HepG2 (cell line): ENCODE results near the gene GDPD1. TPM values are rescaled to one million over a fixed set of nuclear protein-coding genes. Genes with fewer than 3 reads are reported as not detected.

Source experiments
- ATAC-seq: fragments of 200-7000 bp; cut with Tn5 transposase; 3 replicates; pipeline ENCODE4 v1.9.1; 2020; ENCODE audit warnings: mild to moderate bottlenecking, moderate library complexity
- BruUV-seq: library from RNA; stranded (reverse); fragments of 400-500 nt; replicated peaks from 2 replicates; lab custom pipeline; 2021; lab: Mats Ljungman, UMichigan
- CTCF ChIA-PET: fragments of 300-600 bp; formaldehyde crosslinking; extraction: SDS; loops from one replicate; lab custom pipeline; 2021; ENCODE audit warnings: low total read pairs, inconsistent platforms, low intra/inter-chr PET ratio; lab: Yijun Ruan, JAX
- POLR2A ChIA-PET: fragments of 350-600 bp; sonication (Branson Sonifier 250); formaldehyde crosslinking; loops from one replicate; lab custom pipeline; 2020; ENCODE audit warnings: antibody characterized with exemption, inconsistent platforms; lab: Yijun Ruan, JAX
- DNase-seq: peaks from one replicate; pipeline ENCODE4 v3.0.0-alpha.2; 2015; ENCODE audit warnings: low spot score
- FAIRE-seq: peaks from 3 replicates; lab custom pipeline; 2011; peaks lifted over from hg19 to GRCh38; lab: Jason Lieb, UNC
- H2AFZ ChIP-seq: one replicate; pipeline ENCODE4 v1.6.1; 2011; ENCODE audit warnings: low read length, inconsistent platforms
- H3K27ac ChIP-seq: fragments of 300-600 bp; 3 replicates; pipeline ENCODE4 v1.8.0; 2011; ENCODE audit warnings: mixed run types, mild to moderate bottlenecking, mixed read lengths, low read length, inconsistent platforms; ENCODE audit not compliant: insufficient read depth; ENCODE audit errors: extremely low read length
- H3K27me3 ChIP-seq, 2 experiments: fragments of 200-600 bp in 1 of 2; 2 replicates in 1 of 2; 3 replicates in 1 of 2; pipeline versions ENCODE4 v1.6.0 to v1.8.0; 2011; ENCODE audit warnings: low read length in 2 of 2, mild to moderate bottlenecking in 2 of 2, moderate library complexity in 2 of 2, inconsistent platforms in 1 of 2; ENCODE audit not compliant: insufficient read depth in 2 of 2, control insufficient read depth in 1 of 2
- H3K36me3 ChIP-seq, 2 experiments: fragments of 200-600 bp in 1 of 2; replicated peaks in 1 of 2; 2 replicates in 1 of 2; 3 replicates in 1 of 2; pipeline versions ENCODE4 v1.5.1 to v1.8.0; 2011; ENCODE audit warnings: low read length in 2 of 2, inconsistent platforms in 1 of 2; ENCODE audit not compliant: insufficient read depth in 2 of 2, control insufficient read depth in 1 of 2
- H3K4me1 ChIP-seq: 2 replicates; pipeline ENCODE4 v1.5.1; 2012; ENCODE audit warnings: low read length, inconsistent platforms; ENCODE audit not compliant: insufficient read depth
- H3K4me2 ChIP-seq: 2 replicates; pipeline ENCODE4 v1.6.0; 2011; ENCODE audit warnings: low read depth, low read length, inconsistent platforms
- H3K4me3 ChIP-seq, 3 experiments: fragments of 200-600 bp in 1 of 3; sonication (generic), shearing (Covaris generic) in 1 of 3; replicated peaks in 1 of 3; 2 replicates each; pipeline ENCODE4 v1.5.1; 2011 to 2016; ENCODE audit warnings: low read length in 3 of 3, inconsistent platforms in 2 of 3, low read depth in 2 of 3, mild to moderate bottlenecking in 2 of 3, control low read depth in 1 of 3, mixed read lengths in 1 of 3; ENCODE audit not compliant: insufficient read depth in 1 of 3
- H3K79me2 ChIP-seq: one replicate; pipeline ENCODE4 v1.6.1; 2011; ENCODE audit warnings: low read length, inconsistent platforms; ENCODE audit not compliant: insufficient read depth
- H3K9ac ChIP-seq: 2 replicates; pipeline ENCODE4 v1.6.0; 2011; ENCODE audit warnings: mild to moderate bottlenecking, low read depth, low read length, inconsistent platforms; ENCODE audit not compliant: insufficient read depth
- H3K9me3 ChIP-seq: 2 replicates; pipeline ENCODE4 v1.5.1; 2012; ENCODE audit warnings: mild to moderate bottlenecking, low read length
- H4K20me1 ChIP-seq: 2 replicates; pipeline ENCODE4 v1.6.0; 2011; ENCODE audit warnings: inconsistent platforms, mild to moderate bottlenecking, low read length, moderate library complexity; ENCODE audit not compliant: insufficient read depth
- BRCA1 ChIP-seq: sonication (generic); formaldehyde crosslinking; IDR thresholded peaks from 2 replicates; pipeline ENCODE4 v1.4.0; 2020; ENCODE audit warnings: missing genetic modification reagents
- CC2D1A ChIP-seq: sonication (generic); formaldehyde crosslinking; IDR thresholded peaks from 2 replicates; pipeline ENCODE4 v1.8.1; 2023; ENCODE audit warnings: mild to moderate bottlenecking, missing genetic modification reagents
- CCAR2 ChIP-seq: fragments of 200-400 bp; formaldehyde crosslinking; optimal IDR thresholded peaks from 2 replicates; pipeline ENCODE3; 2018; ENCODE audit warnings: low read depth, mild to moderate bottlenecking, low read length, moderate library complexity
- DPF2 ChIP-seq: sonication (generic); formaldehyde crosslinking; IDR thresholded peaks from 2 replicates; pipeline ENCODE4 v1.4.0; 2020; ENCODE audit warnings: mild to moderate bottlenecking, low read depth, missing genetic modification reagents, borderline replicate concordance
- RARA ChIP-seq: IDR thresholded peaks from 2 replicates; pipeline ENCODE4 v1.6.1; 2016; ENCODE audit warnings: missing genetic modification reagents, missing compliant biosample characterization
- ZNF235 ChIP-seq: sonication (generic); formaldehyde crosslinking; IDR thresholded peaks from 2 replicates; pipeline ENCODE4 v1.8.1; 2023; ENCODE audit warnings: mild to moderate bottlenecking, missing genetic modification reagents, borderline replicate concordance
- WGBS: methylation state at CpG from one replicate; pipeline ENCODE4 v1.1.6; 2017; ENCODE audit warnings: low lambda C conversion rate; 5-methylcytosine and 5-hydroxymethylcytosine counted together
- in situ Hi-C: cut with HindIII; loops from 2 replicates; pipeline ENCODE4 v1.10.0; 2017; ENCODE audit warnings: low pct_unique_long_range_greater_than_20kb; ENCODE audit not compliant: extremely low pct_ligation_motif_present
- intact Hi-C: fragments of 100-400 bp; cut with micrococcal nuclease; formaldehyde crosslinking; loops from one replicate; pipeline ENCODE4 v1.10.0; 2022; ENCODE audit not compliant: unreplicated experiment
- polyA plus RNA-seq, 8 experiments: library from polyadenylated mRNA; depleted of rRNA in 3 of 8; stranded (reverse) in 7 of 8; unstranded in 1 of 8; fragments of >200 nt; fragmentation: Illumina TruSeq in 4 of 8; extraction: Trizol in 4 of 8; gene quantifications; 2 replicates each; pipeline versions ENCODE4 v1.2.1 to v1.2.3, GENCODE V29; 2011 to 2016; ENCODE audit warnings: low read depth in 4 of 8, missing spikeins in 1 of 8, mixed read lengths in 1 of 8; ENCODE audit not compliant: insufficient read depth in 1 of 8
- total RNA-seq, 5 experiments: library from RNA; depleted of rRNA; stranded (reverse); fragments of >200 nt; fragmentation: Illumina TruSeq; extraction: Trizol; gene quantifications; 2 replicates each; pipeline ENCODE4 v1.2.3, GENCODE V29; 2016; ENCODE audit warnings: low read depth in 1 of 5

GDPD1 gene
- total and polyA plus RNA-seq, 2 of the 13 experiments (the other 11 are each of a cell fraction or from before 2014, with no cell fraction given): 6.0 to 7.7 TPM

DNA sequence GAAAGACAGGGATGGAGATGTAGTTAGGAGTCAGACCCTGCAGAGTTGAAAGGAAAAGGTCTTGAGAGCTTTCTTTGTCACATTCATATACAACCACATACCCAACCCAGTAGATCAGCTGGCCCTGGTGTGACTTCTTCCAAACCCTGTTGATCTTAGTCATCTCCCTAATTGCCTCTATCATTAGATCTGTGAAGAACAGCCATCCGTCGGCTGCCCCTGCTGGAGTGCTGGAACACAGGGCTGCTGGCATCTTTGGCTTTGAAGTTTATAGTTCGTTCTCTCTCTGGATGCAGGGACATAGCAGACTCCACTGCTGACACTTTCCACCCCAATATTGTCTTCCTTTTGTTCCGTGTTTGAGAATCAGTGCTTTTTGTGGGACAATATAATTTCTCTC, 20.9 kb upstream of the GDPD1 start:
- in situ Hi-C loops (no loop called here), intact Hi-C loops (no loop called here)
- Histone ChIP-seq H3K36me3 (peaks cover 10 to 72% of the 10 kb centered on the region in 2 experiments), H3K4me3 (no peak overlapping the region), H3K9ac (no peak overlapping the region), H3K79me2 (no peaks in the 10 kb centered on the region), H3K27me3 (no peaks in the 10 kb centered on the region), H4K20me1 (no peaks in the 10 kb centered on the region), H3K4me2 (no peak overlapping the region), H2AFZ (no peak overlapping the region), H3K27ac (no peak overlapping the region), H3K9me3 (no peaks in the 10 kb centered on the region), H3K4me1 (no peaks in the 10 kb centered on the region)
- CTCF ChIA-PET: no interaction called here
- DNase-seq (no peak), FAIRE-seq (no peak), ATAC-seq (no peak)
- POLR2A ChIA-PET: no interaction called here
- TF ChIP-seq BRCA1 (no peak), DPF2 (CRISPR knock-in tag) (no peak), ZNF235 (no peak)
- BruUV-seq: no TSS peak
- 97% methylated on average over 4 of the region's 4 CpGs for WGBS

- Histone ChIP-seq H3K9me3 (no peaks in the 10 kb centered on the region), H3K27me3 (no peaks in the 10 kb centered on the region), H3K4me3 (no peak overlapping the region), H3K4me2 (no peak overlapping the region), H2AFZ (no peak overlapping the region), H4K20me1 (no peaks in the 10 kb centered on the region), H3K79me2 (no peaks in the 10 kb centered on the region), H3K27ac (no peak overlapping the region)
- no peak for DNase-seq
- no TSS peak for BruUV-seq
- CTCF ChIA-PET: no interaction called here
- WGBS: 100% methylated on average over 1 of the region's 1 CpG
- TF ChIP-seq CCAR2 (no peak), RARA (CRISPR knock-in tag) (no peak), CC2D1A (CRISPR knock-in tag) (no peak)
- TF ChIP-seq, all 625 proteins: peak for 0
- POLR2A ChIA-PET: no interaction called here
- H3K4me1 ChIP-seq: no peaks in the 10 kb centered on the region
- no peak for ATAC-seq
- intact Hi-C loops (no loop called here), in situ Hi-C loops (no loop called here)
- FAIRE-seq: no peak
- H3K9ac ChIP-seq: no peak overlapping the region
- H3K36me3 ChIP-seq: peaks cover 9 to 52% of the 10 kb centered on the region in 2 experiments
These were observed 18.0 kb upstream of the GDPD1 start for GRCh38 chr17:59202320-59202719.
